ENCODE results near the gene LRBA. TPM values are rescaled to one million over a fixed set of nuclear protein-coding genes. Genes with fewer than 3 reads are reported as not detected.
A peak's percentile ranks its signal among the peaks of the same experiment; 100 is the strongest.

LRBA gene
- total RNA-seq, 2 donors from 2014 or later, result 76.3 to 86.9 TPM

- Mint-ChIP-seq H3K27me3 (no peaks in the 10 kb centered on the region), H3K4me3 (no peak overlapping the region), H3K36me3 (ENCODE audit: low read depth) (peaks cover 10% of the 10 kb centered on the region), H3K27ac (peak overlapping the region; percentile 37), H3K4me1 (peaks cover 14% of the 10 kb centered on the region)
- ATAC-seq, result no peak
- no peak for DNase-seq
- H3K9me3 ChIP-seq (ENCODE audit: control insufficient read depth, low read length, poor library complexity, severe bottlenecking), result no peaks in the 10 kb centered on the region
These were observed 111.5 kb downstream of the LRBA start for GRCh38 chr4:150903603-150904002.

- DNase-seq (no peak), ATAC-seq (no peak)
- Mint-ChIP-seq H3K4me1 (no peaks in the 10 kb centered on the region), H3K27me3 (no peaks in the 10 kb centered on the region), H3K27ac (no peak overlapping the region), H3K36me3 (ENCODE audit: low read depth) (peaks cover 12% of the 10 kb centered on the region), H3K4me3 (no peak overlapping the region)
- H3K9me3 ChIP-seq (ENCODE audit: control insufficient read depth, low read length, poor library complexity, severe bottlenecking), result no peaks in the 10 kb centered on the region
These were observed 118.6 kb downstream of the LRBA start for GRCh38 chr4:150896497-150896896.

- no peaks in the 10 kb centered on the region for H3K9me3 ChIP-seq (ENCODE audit: control insufficient read depth, low read length, poor library complexity, severe bottlenecking)
- ATAC-seq (no peak), DNase-seq (no peak)
- no peak overlapping the region for H3K4me3 Mint-ChIP-seq
- peaks cover 19% of the 10 kb centered on the region for H3K4me1 Mint-ChIP-seq
- H3K27me3 Mint-ChIP-seq, result no peaks in the 10 kb centered on the region
- H3K36me3 Mint-ChIP-seq (ENCODE audit: low read depth), result peaks cover 9% of the 10 kb centered on the region
- H3K27ac Mint-ChIP-seq, result peak overlapping the region; percentile 6
These were observed 124.8 kb downstream of the LRBA start for GRCh38 chr4:150890246-150890645.

GRCh38 chr4:150889306-150889705 lies 125.8 kb downstream of the LRBA start:
- H3K27me3 Mint-ChIP-seq, result no peaks in the 10 kb centered on the region
- peaks cover 22% of the 10 kb centered on the region for H3K4me1 Mint-ChIP-seq
- ATAC-seq (no peak), DNase-seq (no peak)
- H3K27ac Mint-ChIP-seq, result no peak overlapping the region
- peaks cover 9% of the 10 kb centered on the region for H3K36me3 Mint-ChIP-seq (ENCODE audit: low read depth)
- no peaks in the 10 kb centered on the region for H3K9me3 ChIP-seq (ENCODE audit: control insufficient read depth, low read length, poor library complexity, severe bottlenecking)
- no peak overlapping the region for H3K4me3 Mint-ChIP-seq

GRCh38 chr4:150888625-150889024 lies 126.5 kb downstream of the LRBA start:
- Mint-ChIP-seq H3K4me3 (no peak overlapping the region), H3K27ac (no peak overlapping the region), H3K27me3 (no peaks in the 10 kb centered on the region), H3K36me3 (ENCODE audit: low read depth) (peaks cover 9% of the 10 kb centered on the region), H3K4me1 (peaks cover 25% of the 10 kb centered on the region)
- no peaks in the 10 kb centered on the region for H3K9me3 ChIP-seq (ENCODE audit: control insufficient read depth, low read length, poor library complexity, severe bottlenecking)
- DNase-seq (no peak), ATAC-seq (no peak)

- no peak overlapping the region for H3K4me3 Mint-ChIP-seq
These were observed 126.9 kb downstream of the LRBA start for GRCh38 chr4:150888217-150888616.

GRCh38 chr4:150886597-150886996 lies 128.5 kb downstream of the LRBA start:
- Mint-ChIP-seq H3K27ac (no peak overlapping the region), H3K36me3 (ENCODE audit: low read depth) (peaks cover 5% of the 10 kb centered on the region), H3K4me1 (peaks cover 25% of the 10 kb centered on the region), H3K4me3 (no peak overlapping the region), H3K27me3 (no peaks in the 10 kb centered on the region)
- no peak for ATAC-seq
- H3K9me3 ChIP-seq (ENCODE audit: control insufficient read depth, low read length, poor library complexity, severe bottlenecking), result no peaks in the 10 kb centered on the region
- no peak for DNase-seq

More at GRCh38 chr4:150888217-150888616, 126.9 kb downstream of the LRBA start:
- no peak for ATAC-seq
- peaks cover 25% of the 10 kb centered on the region for H3K4me1 Mint-ChIP-seq
- no peaks in the 10 kb centered on the region for H3K27me3 Mint-ChIP-seq
- H3K36me3 Mint-ChIP-seq (ENCODE audit: low read depth), result peaks cover 9% of the 10 kb centered on the region
- no peaks in the 10 kb centered on the region for H3K9me3 ChIP-seq (ENCODE audit: control insufficient read depth, low read length, poor library complexity, severe bottlenecking)
- H3K27ac Mint-ChIP-seq, result peak overlapping the region; percentile 76
- no peak for DNase-seq

- Mint-ChIP-seq H3K27me3 (no peaks in the 10 kb centered on the region), H3K4me3 (peak overlapping the region; percentile 70), H3K27ac (peak overlapping the region; percentile 89), H3K4me1 (peaks cover 21% of the 10 kb centered on the region), H3K36me3 (ENCODE audit: low read depth) (peaks cover 10% of the 10 kb centered on the region)
- no peak for ATAC-seq
- H3K9me3 ChIP-seq (ENCODE audit: control insufficient read depth, low read length, poor library complexity, severe bottlenecking), result no peaks in the 10 kb centered on the region
- DNase-seq, result no peak
These were observed 130.5 kb downstream of the LRBA start for GRCh38 chr4:150884625-150885024.

GRCh38 chr4:150875367-150875766 lies 139.7 kb downstream of the LRBA start:
- ATAC-seq, result no peak
- Mint-ChIP-seq H3K4me3 (no peak overlapping the region), H3K27ac (peak overlapping the region; percentile 11), H3K36me3 (ENCODE audit: low read depth) (peaks cover 7% of the 10 kb centered on the region), H3K4me1 (peaks cover 10% of the 10 kb centered on the region), H3K27me3 (no peaks in the 10 kb centered on the region)
- H3K9me3 ChIP-seq (ENCODE audit: control insufficient read depth, low read length, poor library complexity, severe bottlenecking), result no peaks in the 10 kb centered on the region
- DNase-seq, result no peak

- H3K36me3 Mint-ChIP-seq (ENCODE audit: low read depth), result peaks cover 7% of the 10 kb centered on the region
- no peak for ATAC-seq
- no peak overlapping the region for H3K4me3 Mint-ChIP-seq
- no peak for DNase-seq
- H3K27ac Mint-ChIP-seq, result peak overlapping the region; percentile 11
- H3K4me1 Mint-ChIP-seq, result peaks cover 10% of the 10 kb centered on the region
- no peaks in the 10 kb centered on the region for H3K9me3 ChIP-seq (ENCODE audit: control insufficient read depth, low read length, poor library complexity, severe bottlenecking)
- H3K27me3 Mint-ChIP-seq, result no peaks in the 10 kb centered on the region
These were observed 140.5 kb downstream of the LRBA start for GRCh38 chr4:150874338-150875226.

GRCh38 chr4:150867148-150867547 lies 147.9 kb downstream of the LRBA start:
- Mint-ChIP-seq H3K4me3 (no peak overlapping the region), H3K27ac (no peak overlapping the region), H3K27me3 (no peaks in the 10 kb centered on the region), H3K36me3 (ENCODE audit: low read depth) (no peaks in the 10 kb centered on the region), H3K4me1 (no peaks in the 10 kb centered on the region)
- ATAC-seq, result peak; percentile 94
- DNase-seq, result peak in 1 of 3 donors; percentile 23
- no peaks in the 10 kb centered on the region for H3K9me3 ChIP-seq (ENCODE audit: control insufficient read depth, low read length, poor library complexity, severe bottlenecking)

GRCh38 chr4:150863456-150863855 lies 151.6 kb downstream of the LRBA start:
- Mint-ChIP-seq H3K36me3 (ENCODE audit: low read depth) (no peaks in the 10 kb centered on the region), H3K4me3 (no peak overlapping the region), H3K27ac (no peak overlapping the region), H3K27me3 (no peaks in the 10 kb centered on the region), H3K4me1 (no peaks in the 10 kb centered on the region)
- H3K9me3 ChIP-seq (ENCODE audit: control insufficient read depth, low read length, poor library complexity, severe bottlenecking), result no peaks in the 10 kb centered on the region
- DNase-seq (no peak), ATAC-seq (no peak)

GRCh38 chr4:150862829-150863228 lies 152.3 kb downstream of the LRBA start:
- Mint-ChIP-seq H3K4me3 (no peak overlapping the region), H3K36me3 (ENCODE audit: low read depth) (no peaks in the 10 kb centered on the region)

GRCh38 chr4:150859453-150859852 lies 155.6 kb downstream of the LRBA start:
- ATAC-seq (no peak), DNase-seq (no peak)
- peaks cover 2% of the 10 kb centered on the region for H3K4me1 Mint-ChIP-seq
- peaks cover under 1% of the 10 kb centered on the region for H3K36me3 Mint-ChIP-seq (ENCODE audit: low read depth)
- no peaks in the 10 kb centered on the region for H3K9me3 ChIP-seq (ENCODE audit: control insufficient read depth, low read length, poor library complexity, severe bottlenecking)
- H3K27me3 Mint-ChIP-seq, result no peaks in the 10 kb centered on the region
- no peak overlapping the region for H3K4me3 Mint-ChIP-seq
- no peak overlapping the region for H3K27ac Mint-ChIP-seq

More at GRCh38 chr4:150862829-150863228, 152.3 kb downstream of the LRBA start:
- Mint-ChIP-seq H3K4me1 (no peaks in the 10 kb centered on the region), H3K27me3 (no peaks in the 10 kb centered on the region), H3K27ac (no peak overlapping the region)
- H3K9me3 ChIP-seq (ENCODE audit: control insufficient read depth, low read length, poor library complexity, severe bottlenecking), result no peaks in the 10 kb centered on the region
- no peak for DNase-seq
- no peak for ATAC-seq

Measured in T-helper 17 cell (primary cell).